K562 (cell line): ENCODE measurements around the gene RIT1. TPM values are rescaled to one million over a fixed set of nuclear protein-coding genes. Genes with fewer than 3 reads are reported as not detected.

Experiments used
- CREB5 ChIP-seq: fragments of 250-450 bp; sonication (Bioruptor Pico); IDR thresholded peaks from 2 replicates; pipeline ENCODE4 v1.5.0; 2020; ENCODE audit warnings: mild to moderate bottlenecking
- EGR1 ChIP-seq: fragments of 450-650 bp; conservative IDR thresholded peaks from 2 replicates; pipeline ENCODE4 v1.6.1; 2017; ENCODE audit warnings: mild to moderate bottlenecking
- ETS2 ChIP-seq: IDR thresholded peaks from 2 replicates; pipeline ENCODE4 v1.6.1; 2016; ENCODE audit warnings: borderline replicate concordance, missing genetic modification characterization, mild to moderate bottlenecking, moderate library complexity, missing compliant biosample characterization; ENCODE audit not compliant: poor library complexity, severe bottlenecking
- HIVEP1 ChIP-seq: fragments of 250-450 bp; sonication (Bioruptor Pico); IDR thresholded peaks from 2 replicates; pipeline ENCODE4 v1.4.0; 2020; ENCODE audit warnings: mild to moderate bottlenecking
- HNRNPL ChIP-seq: fragments of 200-400 bp; formaldehyde crosslinking; IDR thresholded peaks from 2 replicates; pipeline ENCODE4 v1.6.1; 2017; ENCODE audit warnings: low read depth, mild to moderate bottlenecking, low read length
- KDM5B ChIP-seq: fragments of 200-600 bp; sonication (generic); IDR thresholded peaks from 2 replicates; pipeline ENCODE4 v1.6.1; 2012; ENCODE audit warnings: low read depth, mild to moderate bottlenecking, moderate library complexity, low read length, control low read depth, inconsistent platforms; ENCODE audit not compliant: insufficient replicate concordance
- NCOA6 ChIP-seq: fragments of 450-650 bp; IDR thresholded peaks from 2 replicates; pipeline ENCODE4 v1.6.1; 2017; ENCODE audit warnings: mild to moderate bottlenecking
- POLR2G ChIP-seq: fragments of 200-400 bp; formaldehyde crosslinking; IDR thresholded peaks from 2 replicates; pipeline ENCODE4 v1.6.1; 2017; ENCODE audit warnings: low read depth, mild to moderate bottlenecking, antibody characterized with exemption, low read length, moderate library complexity
- PPARD ChIP-seq: fragments of 250-450 bp; sonication (Bioruptor Pico); IDR thresholded peaks from 2 replicates; pipeline ENCODE4 v1.8.0; 2022; ENCODE audit warnings: inconsistent platforms, mild to moderate bottlenecking, moderate library complexity
- PTBP1 ChIP-seq: fragments of 200-400 bp; formaldehyde crosslinking; IDR thresholded peaks from 2 replicates; pipeline ENCODE4 v1.6.1; 2017; ENCODE audit warnings: low read depth, low read length
- RBM25 ChIP-seq: fragments of 200-400 bp; formaldehyde crosslinking; IDR thresholded peaks from 2 replicates; pipeline ENCODE4 v1.6.1; 2018; ENCODE audit warnings: low read length, low read depth, moderate library complexity; ENCODE audit not compliant: severe bottlenecking
- SMAD4 ChIP-seq: fragments of 250-450 bp; sonication (Bioruptor Pico); conservative IDR thresholded peaks from 2 replicates; pipeline ENCODE4 v1.8.0; 2021; ENCODE audit warnings: inconsistent platforms, mild to moderate bottlenecking, moderate library complexity
- SRF ChIP-seq, 2 experiments: fragments of 250-450, 450-650 bp in 1 of 2; sonication (Bioruptor Pico) in 1 of 2; sonication (generic) in 1 of 2; formaldehyde crosslinking; IDR thresholded peaks; 2 replicates each; pipeline versions ENCODE4 v1.5.0 to v1.5.1; 2020 to 2022; ENCODE audit warnings: mild to moderate bottlenecking in 1 of 2, missing genetic modification reagents in 1 of 2
- TEAD1 ChIP-seq, 2 experiments: fragments of 450-650 bp in 1 of 2; sonication (generic) in 1 of 2; formaldehyde crosslinking; IDR thresholded peaks; 2 replicates each; pipeline versions ENCODE4 v1.4.0 to v1.8.0; 2020 to 2022; ENCODE audit warnings: mild to moderate bottlenecking in 2 of 2, missing genetic modification reagents in 1 of 2
- ZFX ChIP-seq: sonication (generic); formaldehyde crosslinking; IDR thresholded peaks from 2 replicates; pipeline ENCODE4 v1.8.0; 2022; ENCODE audit warnings: mild to moderate bottlenecking, missing genetic modification reagents, moderate library complexity
- ZHX1 ChIP-seq: fragments of 150-350 bp; conservative IDR thresholded peaks from 2 replicates; pipeline ENCODE4 v1.6.1; 2014; ENCODE audit warnings: low read length
- ZNF232 ChIP-seq: sonication (generic); formaldehyde crosslinking; IDR thresholded peaks from 2 replicates; pipeline ENCODE4 v1.8.0; 2022; ENCODE audit warnings: mild to moderate bottlenecking, missing genetic modification reagents
- ZNF280A ChIP-seq: fragments of 450-650 bp; IDR thresholded peaks from 2 replicates; pipeline ENCODE4 v1.6.1; 2018; ENCODE audit warnings: mild to moderate bottlenecking, low read depth; ENCODE audit not compliant: partially characterized antibody
- ZNF518B ChIP-seq: fragments of 250-450 bp; sonication (Bioruptor Pico); IDR thresholded peaks from 2 replicates; pipeline ENCODE4 v1.5.0; 2021; ENCODE audit warnings: mild to moderate bottlenecking, moderate library complexity
- ZNF778 ChIP-seq: fragments of 450-650 bp; formaldehyde crosslinking; IDR thresholded peaks from 2 replicates; pipeline ENCODE4 v1.4.0; 2020; ENCODE audit warnings: mild to moderate bottlenecking, moderate library complexity
- polyA plus RNA-seq, 8 experiments: library from polyadenylated mRNA; depleted of rRNA in 4 of 8; stranded (reverse) in 5 of 8; unstranded in 3 of 8; fragments of >200 nt; fragmentation: Nextera tagmentation in 2 of 8; fragmentation: Illumina TruSeq in 1 of 8; extraction: Ambion mirVana in 2 of 8; extraction: Trizol in 1 of 8; gene quantifications; 2 replicates each; pipeline versions ENCODE4 v1.2.1 to v1.2.3, GENCODE V29; 2011 to 2014; ENCODE audit warnings: inconsistent platforms in 1 of 8, missing spikeins in 1 of 8
- total RNA-seq, 7 experiments: library from RNA; depleted of rRNA in 6 of 7; stranded (reverse); fragments of >200 nt in 6 of 7; fragmentation: Illumina TruSeq in 2 of 7; extraction: Trizol in 2 of 7; gene quantifications; 2 replicates each; pipeline versions ENCODE4 v1.2.1 to v1.2.3, GENCODE V29; 2011 to 2021; ENCODE audit warnings: low replicate concordance in 1 of 7

RIT1 gene
- total and polyA plus RNA-seq, 9 of the 15 experiments (the other 6 are each of a cell fraction or from before 2014, with no cell fraction given) = 13.5 to 57.6 (median 22.9) TPM

- TF ChIP-seq EGR1 (no peak), ETS2 (no peak), ZNF232 (CRISPR knock-in tag) (no peak), TEAD1 (CRISPR knock-in tag; IDR thresholded peaks at IDR 0.05) (no peak), ZHX1 (no peak), ZNF280A (no peak), HNRNPL (no peak), SRF (CRISPR knock-in tag; IDR thresholded peaks at IDR 0.05) (peak in 1 of 2 experiments; percentile 42; a peak in 1 of 4 replicates), KDM5B (no peak), NCOA6 (no peak), HIVEP1 (CRISPR knock-in tag) (no peak), PTBP1 (no peak), RBM25 (no peak), PPARD (no peak), ZNF778 (CRISPR knock-in tag) (no peak), ZFX (CRISPR knock-in tag) (no peak), SMAD4 (no peak), ZNF518B (CRISPR knock-in tag) (no peak), POLR2G (no peak), CREB5 (no peak)
Observed at GRCh38 chr1:155938220-155938627, 27.1 kb upstream of the RIT1 start (continued).
